Activated T-cell treated with anti-CD3 and anti-CD28 coated beads for 4 hours (primary cell): ENCODE measurements around the gene MGME1.
"Not testable (repeated sequence)": the region's sequence is repeated elsewhere in the genome, so short reads cannot be mapped to it uniquely, and the experiment has no call there.

Experiments
- DNase-seq: peaks from one replicate; pipeline ENCODE4 v3.0.0-alpha.2; 2020

The MGME1 gene

DNA sequence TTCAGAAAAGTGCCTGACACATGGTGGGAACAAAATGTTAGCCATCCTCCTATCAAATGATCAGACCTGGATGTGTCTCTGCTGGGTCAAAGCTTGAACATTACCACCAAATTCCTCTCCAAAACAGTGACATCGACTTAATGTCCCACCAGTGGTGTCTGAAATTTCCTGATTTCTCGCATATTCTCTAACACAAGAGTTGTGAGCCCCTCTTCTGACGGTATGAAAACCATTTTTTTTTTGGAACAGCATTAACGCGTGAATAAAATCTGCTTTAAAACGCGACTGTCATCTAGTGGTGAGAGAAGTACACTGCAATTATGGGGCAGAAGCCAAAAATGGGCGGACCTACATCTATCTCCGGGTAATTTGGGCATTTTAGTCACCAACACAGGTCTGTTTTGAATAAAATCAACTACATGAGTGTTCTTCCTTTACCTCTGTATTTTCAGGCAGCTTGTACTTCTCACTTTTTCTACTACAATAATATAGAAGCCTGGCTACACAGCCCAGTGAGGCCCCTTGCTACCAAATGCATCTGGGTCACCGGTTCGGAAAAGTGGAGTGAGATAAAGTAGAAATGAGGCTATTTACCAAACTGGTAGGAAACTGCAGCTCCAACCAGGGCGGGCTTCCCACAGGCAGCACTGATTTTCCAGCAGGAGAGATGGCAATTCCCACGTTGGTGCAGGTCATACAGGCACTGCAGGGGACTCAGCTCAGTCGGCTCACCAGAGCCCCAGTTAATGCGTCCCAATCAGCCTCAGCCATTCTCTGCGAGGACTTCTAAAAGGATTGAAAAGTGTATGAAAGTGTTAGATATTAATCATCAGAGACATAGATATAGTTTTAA lies 27.4 kb downstream of the MGME1 start:
- DNase-seq, result peak; percentile 35

DNA sequence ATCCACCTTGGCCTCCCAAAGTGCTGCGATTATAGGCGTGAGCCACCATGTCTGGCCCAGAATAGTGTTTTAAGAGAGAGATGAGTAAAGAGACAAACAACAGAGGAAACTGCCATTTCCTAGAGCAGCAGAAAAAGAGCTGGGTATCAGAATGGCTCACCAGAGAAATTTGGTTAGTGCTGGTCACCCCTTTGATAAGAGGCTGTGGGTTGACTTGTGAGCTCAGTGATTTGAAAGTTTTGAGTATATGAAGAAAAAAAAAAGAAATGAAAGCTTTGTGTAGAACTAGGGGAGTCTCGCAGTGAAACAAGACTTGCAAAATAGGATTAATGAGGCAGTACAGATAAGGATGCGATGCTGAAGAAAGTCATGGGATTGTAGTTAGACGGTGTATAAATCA lies 29.6 kb downstream of the MGME1 start:
- no peak for DNase-seq

DNA sequence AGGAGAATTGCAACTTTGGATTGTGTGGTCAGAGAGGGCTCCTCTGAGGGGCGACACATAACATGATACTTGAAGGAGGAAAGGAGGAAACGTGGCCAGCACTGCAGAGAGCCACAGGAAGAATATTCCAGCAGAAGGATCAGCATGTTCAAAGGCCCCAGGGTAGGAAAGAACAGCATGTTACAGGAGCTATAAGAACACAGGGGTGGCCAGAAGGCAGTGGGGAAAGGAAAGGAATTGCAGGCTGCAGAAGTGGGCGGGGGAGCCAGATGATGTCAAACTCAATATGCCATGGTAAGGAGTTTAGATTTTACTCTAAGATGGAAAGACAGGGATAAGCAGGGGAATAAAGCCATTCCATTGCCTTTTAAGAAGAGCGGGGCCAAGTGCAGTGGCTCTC lies 30.7 kb downstream of the MGME1 start:
- DNase-seq, result no peak

DNA sequence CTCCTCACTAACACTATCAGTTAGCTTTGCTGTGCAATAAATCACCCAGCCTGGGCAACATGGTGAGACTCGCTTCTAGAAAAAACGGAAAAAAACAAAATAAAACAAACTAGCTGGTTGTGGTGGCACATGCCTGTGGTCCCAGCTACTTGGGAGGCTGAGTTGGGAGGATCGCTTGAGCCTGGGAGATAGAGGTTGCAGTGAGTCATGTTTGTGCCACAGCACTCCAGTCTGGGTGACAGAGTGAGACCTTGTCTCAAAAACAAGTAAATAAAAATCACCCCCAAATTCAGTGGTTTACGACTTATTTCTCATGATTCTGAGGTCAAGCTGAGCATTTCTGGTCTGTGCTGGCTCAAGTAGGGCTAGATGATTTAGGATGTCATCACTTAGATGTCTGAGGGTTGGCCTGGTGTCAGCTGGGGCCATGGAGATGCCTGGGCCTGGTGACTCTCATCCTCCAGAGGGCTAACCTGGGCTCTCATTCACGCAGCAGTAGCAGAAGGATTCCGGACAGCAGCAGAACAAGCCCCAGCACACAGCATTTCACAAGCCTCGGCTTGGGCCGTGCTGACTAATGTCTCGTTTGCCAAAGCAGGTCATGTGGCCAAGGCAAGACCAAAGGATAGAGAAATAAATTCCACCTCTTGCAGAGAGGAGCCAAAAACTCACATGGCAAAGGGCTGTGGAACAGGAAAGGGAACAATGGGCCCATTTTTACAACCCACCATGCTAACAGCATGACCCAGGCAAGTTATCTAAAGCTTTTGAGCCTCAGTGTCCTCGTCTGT lies 32.5 kb downstream of the MGME1 start:
- no peak for DNase-seq

DNA sequence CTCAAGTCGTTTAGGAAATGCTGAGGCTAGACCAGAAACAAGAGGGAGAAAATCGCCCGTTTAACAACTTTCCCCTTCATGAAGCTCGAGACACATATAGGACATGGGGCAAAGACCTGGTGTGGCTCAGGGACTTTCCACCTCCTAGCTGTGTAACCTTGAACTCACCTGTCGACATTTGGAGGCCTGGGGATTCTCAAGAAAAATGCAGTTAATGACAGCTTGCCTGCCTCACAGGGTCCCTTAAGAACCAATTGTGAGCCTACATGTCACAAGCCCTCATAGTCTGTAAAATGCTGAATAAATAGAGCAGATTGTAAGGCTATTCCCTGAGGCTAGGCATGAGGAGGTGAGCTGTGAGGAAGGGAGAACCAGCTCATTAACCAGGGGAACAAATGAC lies 35.1 kb downstream of the MGME1 start:
- no peak for DNase-seq

DNA sequence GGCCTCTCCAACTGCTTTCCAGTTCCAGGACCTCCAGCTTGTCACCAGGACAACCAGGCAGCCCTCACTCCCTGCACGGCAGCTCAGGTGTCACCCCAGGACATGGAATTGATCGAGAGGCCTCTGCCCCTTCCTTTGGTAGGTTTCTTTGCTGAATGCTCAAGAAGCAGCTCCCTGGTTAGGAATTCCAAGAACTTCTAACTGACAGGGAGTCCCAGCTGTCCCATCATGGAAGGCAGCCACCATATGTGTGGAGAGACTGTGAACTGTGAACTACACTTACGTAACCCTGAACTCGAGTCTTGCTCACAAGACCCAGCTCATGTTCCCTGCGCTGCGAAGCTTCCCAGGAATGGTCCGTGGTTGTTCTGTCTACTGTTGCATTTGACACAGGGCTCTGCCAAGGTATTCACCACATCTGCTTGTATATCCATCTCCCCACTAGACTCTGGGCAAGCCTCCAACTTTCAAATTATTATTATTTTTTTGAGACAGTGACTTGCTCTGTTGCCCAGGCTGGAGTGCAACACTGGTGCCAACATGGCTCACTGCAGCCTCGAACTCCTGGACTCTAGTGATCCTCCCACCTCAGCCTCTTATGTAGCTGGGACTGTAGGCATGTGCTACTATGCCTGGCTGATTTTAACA lies 35.7 kb downstream of the MGME1 start:
- no peak for DNase-seq

DNA sequence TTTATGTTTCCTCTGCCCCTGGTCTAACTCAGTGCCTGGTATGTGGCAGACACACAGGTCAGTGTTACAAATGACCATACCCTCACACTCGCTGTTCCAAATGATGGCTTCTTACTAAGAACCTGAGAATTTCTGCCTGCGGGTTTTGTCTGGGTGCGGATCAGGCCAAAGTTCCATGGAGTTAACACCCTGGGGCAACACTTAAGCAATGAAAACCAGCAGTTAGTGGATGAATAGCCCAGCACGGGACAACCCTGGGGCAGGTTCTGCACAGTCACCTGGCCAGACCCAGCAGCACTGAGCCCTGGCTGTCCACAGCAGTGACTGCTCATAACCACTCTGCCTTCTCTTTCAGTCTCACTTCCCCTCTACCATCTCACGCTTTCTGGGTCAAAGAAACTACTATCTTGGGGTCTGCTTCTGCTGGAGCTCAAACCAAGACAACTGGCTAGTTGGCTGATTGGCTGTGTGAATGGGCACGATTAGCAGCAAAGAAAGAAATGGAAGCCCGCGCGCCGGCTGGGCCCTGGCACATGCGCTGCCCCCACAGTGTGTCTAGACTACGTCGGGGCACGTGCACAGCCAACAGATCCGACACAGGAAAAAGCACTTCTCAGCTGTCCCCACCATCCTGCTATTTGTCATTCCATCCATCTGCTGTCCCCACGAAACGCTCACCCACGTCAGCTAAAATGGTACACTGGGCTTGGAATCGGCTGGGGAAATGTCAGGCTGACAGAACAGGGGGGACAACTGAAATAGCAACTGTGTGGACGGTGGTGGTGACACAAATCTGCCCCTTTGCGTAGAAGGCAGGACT lies 36.6 kb downstream of the MGME1 start:
- no peak for DNase-seq

DNA sequence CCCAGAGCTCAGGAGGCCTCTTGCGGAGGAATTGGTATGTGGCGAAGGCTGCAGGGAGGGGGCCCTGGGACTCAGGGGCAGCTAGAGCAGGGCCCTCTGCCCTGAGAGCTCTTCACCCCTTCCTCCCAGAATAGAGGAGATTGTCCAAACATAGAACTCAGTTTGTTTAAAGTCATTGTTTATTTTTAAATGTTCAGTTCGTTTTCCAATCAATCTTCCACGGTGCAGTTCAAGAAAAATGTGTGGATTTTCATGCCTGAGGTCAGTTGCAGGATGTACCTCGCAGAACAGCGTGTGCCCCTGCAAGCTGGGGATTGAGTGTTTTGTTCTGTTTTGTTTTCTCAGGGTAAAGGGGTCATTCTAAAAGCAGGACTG lies 37.2 kb downstream of the MGME1 start:
- DNase-seq, result no peak

DNA sequence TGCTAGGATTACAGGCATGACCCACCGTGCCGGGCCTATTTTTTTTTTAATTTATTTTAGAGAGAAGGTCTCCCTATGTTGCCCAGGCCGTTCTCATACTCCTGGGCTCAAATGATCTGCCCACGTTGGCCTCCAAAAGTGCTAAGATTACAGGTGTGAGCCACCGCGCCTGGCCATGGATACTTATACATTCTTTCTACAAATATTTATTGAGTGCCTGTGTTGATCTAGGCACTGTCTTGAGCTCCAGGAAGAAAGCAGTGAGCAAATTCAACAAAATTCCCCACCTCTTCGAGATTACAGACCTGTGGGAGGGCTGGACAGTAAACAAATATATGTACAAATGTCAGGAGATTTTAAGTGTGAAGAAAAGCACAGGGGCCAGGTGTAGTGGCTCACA lies 37.9 kb downstream of the MGME1 start:
- no peak for DNase-seq

DNA sequence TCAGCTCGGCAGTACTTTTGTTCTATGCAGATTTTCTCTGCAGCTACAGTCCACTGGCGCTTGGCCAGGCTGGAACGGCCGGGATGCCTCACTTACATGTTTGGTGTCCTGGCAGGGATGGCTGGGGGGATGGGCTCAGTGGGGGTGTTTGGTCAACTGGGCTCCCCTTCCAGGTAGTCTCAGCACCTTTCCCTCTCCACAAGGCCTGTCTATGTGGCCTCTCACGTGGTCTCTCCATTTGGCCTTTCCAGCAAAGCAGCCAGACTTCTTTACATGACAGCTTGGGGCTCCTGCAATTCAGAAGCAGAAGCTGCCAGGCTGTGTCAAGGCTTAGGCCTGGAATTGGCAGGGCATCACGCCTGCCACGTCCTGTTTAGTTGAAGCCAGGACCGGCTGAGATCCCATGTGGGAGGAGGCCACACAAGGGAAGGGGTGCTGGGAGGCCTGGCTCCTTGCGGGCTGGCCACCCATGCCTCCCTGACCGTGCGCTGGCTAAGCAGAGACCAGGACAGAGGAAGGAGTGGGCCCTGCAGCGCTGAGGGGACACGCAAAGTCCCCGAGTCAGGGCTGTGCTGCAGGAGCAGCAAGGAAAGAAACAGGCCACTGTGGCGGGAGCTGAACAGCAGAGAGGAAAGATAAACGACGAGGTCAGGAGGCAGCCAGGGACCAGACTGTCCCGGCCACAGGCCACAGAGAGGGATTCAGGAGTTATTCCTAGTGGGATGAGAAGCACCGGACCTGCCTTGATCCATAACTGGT lies 38.9 kb downstream of the MGME1 start:
- DNase-seq, result no peak

DNA sequence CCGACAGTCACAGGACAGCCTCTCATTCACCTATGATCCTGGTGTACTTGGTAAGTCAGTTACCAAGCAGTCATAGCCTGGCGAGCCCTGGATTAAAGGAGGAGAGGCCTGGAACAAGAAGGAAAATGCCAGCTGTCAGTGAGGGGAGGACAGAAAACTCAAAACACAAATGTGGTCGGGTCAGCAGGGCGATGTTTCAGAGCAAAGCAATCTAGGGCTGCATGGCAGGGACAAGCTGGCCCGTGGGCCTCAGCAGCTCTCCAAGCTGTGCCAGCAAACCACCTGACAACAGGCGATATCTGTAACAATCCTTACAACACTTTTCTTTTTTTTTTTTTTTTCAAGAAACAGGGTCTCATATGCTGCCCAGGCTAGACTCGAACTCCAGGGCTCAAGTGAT lies 40.3 kb downstream of the MGME1 start:
- DNase-seq, result no peak

DNA sequence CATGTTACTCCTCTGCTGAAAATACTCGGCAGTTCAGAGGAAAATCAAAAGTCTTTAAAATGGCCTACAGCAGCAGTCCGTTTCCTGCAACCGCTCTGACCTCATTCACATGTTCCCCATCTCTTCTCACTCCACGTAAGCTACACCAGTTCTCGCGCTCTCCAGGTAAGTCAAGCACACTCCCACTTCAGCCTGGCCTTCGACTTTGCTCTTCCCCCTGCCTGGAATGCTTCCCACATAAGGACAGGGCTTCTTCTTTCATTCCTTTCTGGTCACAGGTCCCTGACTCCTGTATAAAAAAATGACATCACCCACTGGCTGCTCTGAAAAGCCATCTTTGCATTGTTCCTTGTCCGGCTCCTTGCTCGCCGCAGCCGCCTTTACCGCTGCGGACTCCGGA lies 42.7 kb downstream of the MGME1 start:
- DNase-seq, result no peak

DNA sequence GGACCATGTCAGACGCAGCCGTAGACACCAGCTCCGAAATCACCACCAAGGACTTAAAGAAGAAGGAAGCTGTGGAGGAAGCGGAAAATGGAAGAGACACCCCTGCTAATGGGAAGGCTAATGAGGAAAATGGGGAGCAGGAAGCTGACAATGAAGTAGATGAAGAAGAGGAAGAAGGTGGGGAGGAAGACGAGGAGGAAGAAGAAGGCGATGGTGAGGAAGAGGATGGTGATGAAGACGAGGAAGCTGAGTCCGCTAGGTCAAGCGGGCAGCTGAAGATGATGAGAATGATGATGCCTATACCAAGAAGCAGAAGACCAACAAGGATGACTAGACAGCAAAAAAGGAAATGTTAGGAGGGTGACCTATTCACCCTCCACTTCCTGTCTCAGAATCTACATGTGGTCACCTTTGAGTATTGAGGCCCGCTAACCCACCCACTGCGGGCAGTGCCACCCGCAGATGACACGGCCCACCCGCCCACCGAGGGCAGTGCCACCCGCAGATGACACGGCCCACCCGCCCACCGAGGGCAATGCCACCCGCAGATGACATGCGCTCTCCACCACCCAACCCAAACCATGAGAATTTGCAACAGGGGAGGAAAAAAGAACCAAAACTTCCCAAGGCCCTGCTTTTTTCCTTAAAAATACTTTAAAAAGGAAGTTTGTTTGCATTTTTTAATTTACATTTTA lies 43.3 kb downstream of the MGME1 start:
- no peak for DNase-seq

DNA sequence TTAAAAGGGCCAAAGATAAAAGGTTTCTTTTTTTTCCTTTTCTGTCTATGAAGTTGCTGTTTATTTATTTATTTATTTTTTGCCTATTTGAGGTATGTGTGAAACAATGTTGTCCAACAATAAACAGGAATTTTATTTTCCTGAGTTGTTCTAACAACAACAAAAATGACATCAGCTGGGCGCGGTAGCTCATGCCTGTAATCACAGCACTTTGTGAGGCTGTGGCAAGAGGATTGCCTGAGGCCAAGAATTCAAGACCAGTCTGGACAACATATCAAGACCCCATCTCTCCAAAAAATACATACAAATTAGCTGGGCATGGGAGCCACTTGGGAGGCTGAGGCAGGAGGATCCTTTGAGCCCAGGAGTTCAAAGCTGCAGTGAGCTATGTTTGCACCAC lies 44.1 kb downstream of the MGME1 start:
- DNase-seq, result no peak

DNA sequence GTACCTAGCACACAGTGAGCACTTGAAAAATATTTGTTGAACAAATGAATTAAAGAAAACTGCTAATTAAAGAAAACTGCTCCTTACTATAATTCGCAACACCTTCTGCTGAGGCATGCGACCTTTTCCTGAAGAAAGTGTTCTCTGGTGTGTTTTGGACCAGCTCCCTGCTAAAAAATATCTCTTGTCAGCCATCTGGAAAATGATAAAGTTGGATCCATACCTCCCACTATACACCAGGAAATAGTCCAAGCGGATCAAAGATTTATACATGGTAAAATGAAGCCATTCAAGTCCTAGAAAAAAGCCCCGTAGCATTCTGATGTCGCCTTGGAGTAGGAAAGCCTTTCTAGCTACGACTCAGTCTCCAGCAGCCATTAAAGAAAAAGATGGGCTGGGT lies 45.6 kb downstream of the MGME1 start:
- no peak for DNase-seq

DNA sequence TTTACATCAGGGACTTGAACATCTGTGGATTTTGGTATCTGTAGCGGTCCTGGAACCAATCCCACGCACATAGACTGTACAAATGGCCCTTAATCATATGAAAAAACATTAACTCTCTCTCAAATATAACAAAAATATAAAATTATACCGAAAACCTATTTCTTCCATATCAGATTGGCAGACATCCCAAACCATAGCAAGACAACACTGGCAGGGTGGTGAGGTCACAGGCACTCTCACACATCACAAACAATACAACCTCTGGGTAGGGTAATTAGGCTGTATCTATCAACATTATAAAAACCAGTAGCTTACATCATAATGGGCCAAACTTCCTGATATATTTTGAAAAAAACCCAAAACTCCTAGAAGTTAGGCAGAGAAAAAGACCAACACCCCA lies 48.0 kb downstream of the MGME1 start:
- DNase-seq, result no peak

DNA sequence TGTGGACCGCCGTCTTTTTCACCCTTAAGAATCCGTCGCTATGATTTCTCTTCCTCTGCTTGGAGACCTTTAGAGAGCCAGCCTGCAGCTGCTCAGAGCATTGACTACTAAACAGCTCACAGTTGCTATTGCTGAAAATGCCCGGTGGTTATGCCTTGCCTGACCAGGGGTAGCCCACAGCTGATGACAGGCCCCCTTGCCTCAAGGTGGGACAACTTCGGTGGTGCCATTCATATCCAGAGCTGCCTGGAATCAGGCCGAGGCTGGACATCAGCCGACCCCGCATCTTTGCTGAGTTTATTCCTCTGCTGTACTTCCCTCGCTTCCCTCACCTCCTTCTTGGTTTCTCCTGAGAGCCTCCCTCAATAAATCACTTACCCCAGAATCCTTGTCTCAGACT lies 49.3 kb downstream of the MGME1 start:
- DNase-seq, result no peak

DNA sequence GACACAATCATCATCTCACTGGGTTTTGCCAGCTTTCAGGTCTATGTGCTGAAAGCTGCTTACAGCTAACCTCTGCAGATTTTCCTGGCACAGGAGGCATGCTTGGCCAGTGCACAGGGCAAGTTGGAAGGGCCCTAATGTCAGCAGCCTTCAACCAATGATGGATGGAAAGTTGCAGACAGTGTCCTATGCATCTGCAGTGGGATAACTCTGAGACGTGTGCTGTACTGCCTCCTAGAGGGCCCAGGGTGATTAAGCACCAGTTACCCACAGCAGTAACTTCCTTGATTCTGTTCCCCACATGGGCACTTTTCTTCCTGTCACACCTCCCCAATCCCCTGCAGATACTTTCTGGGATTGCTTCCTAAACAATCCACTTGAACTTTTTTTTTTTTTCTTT lies 50.2 kb downstream of the MGME1 start:
- no peak for DNase-seq

DNA sequence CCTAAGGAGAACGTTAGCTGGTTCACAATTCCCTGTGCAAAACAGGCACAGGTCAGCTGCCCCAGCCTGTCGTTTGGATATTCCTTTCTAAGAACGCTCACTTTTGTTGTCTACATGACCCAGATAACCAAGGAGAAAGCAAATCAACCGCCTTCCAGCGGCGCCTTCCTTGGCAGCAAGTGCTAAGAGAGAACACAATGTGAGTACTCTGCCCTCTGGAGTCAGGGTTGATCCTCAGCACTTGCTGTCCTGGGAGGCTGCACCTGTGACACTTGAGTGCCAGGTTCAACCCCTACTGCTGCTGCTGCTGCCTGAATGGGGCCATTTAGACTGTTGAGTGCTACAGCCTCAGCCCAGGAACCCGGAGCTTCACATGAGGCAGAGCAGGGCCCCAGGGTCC lies 52.1 kb downstream of the MGME1 start:
- no peak for DNase-seq

DNA sequence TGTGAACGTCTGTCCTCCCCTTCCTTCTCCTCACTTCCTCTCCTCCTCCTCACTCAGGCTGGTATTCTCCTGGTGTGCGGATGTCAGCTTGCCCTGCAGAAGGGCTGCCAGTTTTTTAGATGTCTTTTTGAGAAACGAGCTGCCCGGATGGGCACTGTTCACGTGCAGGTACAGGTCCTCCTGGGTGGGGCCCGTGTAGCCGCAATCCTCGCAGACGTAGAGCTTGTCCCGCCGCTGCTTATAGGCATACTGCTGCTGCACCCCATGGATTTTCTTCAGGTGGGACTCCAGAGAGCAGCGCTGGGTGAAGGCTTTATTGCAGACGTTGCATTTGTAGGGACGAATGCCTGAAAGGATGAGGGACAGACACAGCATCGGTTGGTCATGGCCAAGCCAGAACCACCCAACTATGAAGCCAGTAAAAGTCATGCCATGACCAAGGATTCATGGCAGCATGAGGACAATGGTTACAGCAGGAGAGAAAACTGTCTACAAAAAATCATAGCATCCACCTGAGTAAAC lies 55.8 kb downstream of the MGME1 start:
- DNase-seq, result no peak

DNA sequence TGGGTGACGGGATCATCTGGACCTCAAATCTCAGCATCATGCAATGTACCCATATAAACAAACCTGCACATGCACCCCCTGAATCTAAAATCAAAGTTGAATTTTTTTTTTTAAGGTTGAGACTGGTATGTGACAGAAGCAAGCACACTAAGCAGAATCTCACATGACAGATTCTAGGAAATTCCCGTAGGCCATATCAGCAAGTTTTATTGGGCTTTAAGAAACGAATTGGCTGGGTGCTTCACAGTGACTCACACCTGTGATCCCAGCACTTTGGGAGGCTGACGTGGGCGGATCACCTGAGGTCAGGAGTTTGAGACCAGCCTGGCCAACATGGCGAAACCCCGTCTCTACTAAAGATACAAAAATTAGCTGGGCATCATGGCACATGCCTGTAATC lies 58.2 kb downstream of the MGME1 start:
- DNase-seq, result not testable (repeated sequence)
